NCI-H1417 (cell line): ENCODE data around the gene ROGDI.

Experiments used
- DNase-seq, 3 experiments: peaks; one replicate each; lab custom pipeline; 2025; lab: John Stamatoyannopoulos, UW

ROGDI gene

GRCh38 chr16:4801962-4802658 is at the start of gene ROGDI:
Gene ROGDI, minus strand, starts transcription at chr16:4802633. Its CDS starts 62 bp downstream, at chr16:4802571.
- DNase-seq: peak; percentile 77 to 88 (median 85)

- no peak for DNase-seq
Measured at GRCh38 chr16:4850211-4850610, 47.8 kb upstream of the ROGDI start.

GRCh38 chr16:4847774-4848587 is 45.5 kb upstream of the ROGDI start:
- DNase-seq: peak in 1 of 3 experiments; percentile 46

GRCh38 chr16:4846901-4847773 is 44.7 kb upstream of the ROGDI start, which contains the start of the genes GLYR1 and UBN1:
Gene GLYR1, minus strand, starts transcription at chr16:4847288. Its CDS starts 23 bp downstream, at chr16:4847265.
Gene UBN1, plus strand, starts transcription at chr16:4847481. Its CDS starts 5,437 bp downstream, at chr16:4852918.
- peak; percentile 94 to 97 (median 97) for DNase-seq

GRCh38 chr16:4846503-4846900 is 44.1 kb upstream of the ROGDI start:
- DNase-seq: peak; percentile 0 to 44 (median 42)

GRCh38 chr16:4840984-4841383 is 38.6 kb upstream of the ROGDI start:
- no peak for DNase-seq

- no peak for DNase-seq
Measured at GRCh38 chr16:4839942-4840341, 37.5 kb upstream of the ROGDI start.

GRCh38 chr16:4837733-4838501 is 35.5 kb upstream of the ROGDI start:
- DNase-seq: no peak

GRCh38 chr16:4836727-4837126 is 34.3 kb upstream of the ROGDI start:
- DNase-seq: no peak

- DNase-seq: no peak
Measured at GRCh38 chr16:4833584-4833983, 31.2 kb upstream of the ROGDI start.

- DNase-seq: no peak
Measured at GRCh38 chr16:4832698-4833343, 30.4 kb upstream of the ROGDI start.

GRCh38 chr16:4831616-4832015 is 29.2 kb upstream of the ROGDI start:
- DNase-seq: no peak

GRCh38 chr16:4830408-4830807 is 28.0 kb upstream of the ROGDI start:
- no peak for DNase-seq

- no peak for DNase-seq
Measured at GRCh38 chr16:4828567-4829321, 26.3 kb upstream of the ROGDI start.

GRCh38 chr16:4826980-4827379 is 24.5 kb upstream of the ROGDI start:
- no peak for DNase-seq

- DNase-seq: no peak
Measured at GRCh38 chr16:4826526-4826925, 24.1 kb upstream of the ROGDI start.

GRCh38 chr16:4825196-4825595 is 22.8 kb upstream of the ROGDI start:
- DNase-seq: no peak

- DNase-seq: no peak
Measured at GRCh38 chr16:4820652-4821051, 18.2 kb upstream of the ROGDI start.

GRCh38 chr16:4814542-4815173 is 12.2 kb upstream of the ROGDI start:
- DNase-seq: no peak

- no peak for DNase-seq
Measured at GRCh38 chr16:4814046-4814445, 11.6 kb upstream of the ROGDI start.
